Activated naive CD4-positive, alpha-beta T cell treated with anti-CD3 and anti-CD28 coated beads for 36 hours (primary cell): Measurements from ENCODE around the gene TMEM200B. TPM values are rescaled to one million over a fixed set of nuclear protein-coding genes. Genes with fewer than 3 reads are reported as not detected.
"Not testable (repeated sequence)": the region's sequence is repeated elsewhere in the genome, so short reads cannot be mapped to it uniquely, and the experiment has no call there.

Source experiments
- CTCF ChIA-PET: fragments of 350-600 bp; sonication (Branson Sonifier 250); formaldehyde crosslinking; loops from one replicate; lab custom pipeline; 2021; ENCODE audit warnings: antibody characterized with exemption; lab: Charles Lee
- DNase-seq: peaks from one replicate; pipeline ENCODE4 v3.0.0-alpha.2; 2020
- H3K27ac Mint-ChIP-seq: one replicate; pipeline ENCODE4 v1.8.0; 2021; ENCODE audit warnings: mild to moderate bottlenecking, mixed read lengths
- H3K27me3 Mint-ChIP-seq: one replicate; pipeline ENCODE4 v1.8.0; 2021; ENCODE audit warnings: low read depth, mixed read lengths
- H3K36me3 Mint-ChIP-seq: one replicate; pipeline ENCODE4 v1.8.0; 2021; ENCODE audit warnings: low read depth, mixed read lengths
- H3K4me1 Mint-ChIP-seq: one replicate; pipeline ENCODE4 v1.8.0; 2021; ENCODE audit warnings: low read depth, mixed read lengths
- H3K4me3 Mint-ChIP-seq: one replicate; pipeline ENCODE4 v1.8.0; 2021; ENCODE audit warnings: mild to moderate bottlenecking, moderate library complexity, mixed read lengths
- H3K9me3 Mint-ChIP-seq: one replicate; pipeline ENCODE4 v1.8.0; 2021; ENCODE audit warnings: mixed read lengths
- intact Hi-C: fragments of 100-400 bp; cut with micrococcal nuclease; formaldehyde crosslinking; loops from one replicate; pipeline ENCODE4 v1.15.1; 2023
- total RNA-seq, 2 experiments: library from RNA; stranded (reverse); gene quantifications; one replicate each; pipeline ENCODE4 v1.2.3, GENCODE V29; 2021

TMEM200B gene
- total RNA-seq, 2 experiments from 2014 or later, result 2.6 to 2.7 TPM

DNA sequence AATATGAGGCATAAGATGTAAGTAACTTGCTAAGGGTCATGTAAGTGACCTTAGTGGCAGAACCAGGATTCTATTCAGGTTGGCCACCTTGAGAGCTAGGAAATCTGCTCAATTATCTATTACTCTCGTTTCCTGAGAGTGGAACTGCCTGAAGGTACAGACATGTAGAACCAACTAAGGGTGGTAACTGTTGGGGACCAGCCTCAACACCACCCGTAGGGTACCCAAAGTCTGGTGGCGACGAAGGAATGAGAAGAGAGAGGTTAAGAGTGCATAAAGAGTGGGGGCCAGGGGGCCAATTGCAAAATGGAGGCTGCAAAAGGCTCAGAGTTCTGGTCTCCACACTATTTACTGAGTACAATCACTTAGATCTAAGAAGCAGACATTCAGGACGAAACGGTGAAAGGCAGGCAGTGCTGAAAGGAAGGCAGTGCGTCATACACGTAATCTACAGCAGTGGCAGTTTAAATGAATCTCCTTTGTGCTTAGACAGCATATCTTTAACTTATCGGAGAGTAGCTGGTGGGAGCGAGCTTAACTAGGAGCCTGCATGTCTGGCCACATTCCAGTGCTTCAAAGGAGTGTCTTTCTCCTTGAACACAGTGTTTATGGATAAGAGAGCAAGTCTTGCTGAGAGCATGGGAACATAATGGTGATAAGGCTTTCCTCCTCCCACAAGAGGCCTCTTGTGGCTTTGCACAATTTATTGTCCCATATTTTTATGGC is 33.0 kb upstream of the TMEM200B start:
- Mint-ChIP-seq H3K9me3 (no peaks in the 10 kb centered on the region), H3K36me3 (peaks cover 56% of the 10 kb centered on the region), H3K4me1 (no peaks in the 10 kb centered on the region), H3K27me3 (no peaks in the 10 kb centered on the region), H3K4me3 (no peak overlapping the region), H3K27ac (no peak overlapping the region)
- no peak for DNase-seq
- intact Hi-C loops, result no loop called here
- CTCF ChIA-PET, result interaction anchor here (1.8 kb wide), 1 partner anchor 35 kb away, joined by 4 read pairs; no protein-coding TSS in a partner anchor

DNA sequence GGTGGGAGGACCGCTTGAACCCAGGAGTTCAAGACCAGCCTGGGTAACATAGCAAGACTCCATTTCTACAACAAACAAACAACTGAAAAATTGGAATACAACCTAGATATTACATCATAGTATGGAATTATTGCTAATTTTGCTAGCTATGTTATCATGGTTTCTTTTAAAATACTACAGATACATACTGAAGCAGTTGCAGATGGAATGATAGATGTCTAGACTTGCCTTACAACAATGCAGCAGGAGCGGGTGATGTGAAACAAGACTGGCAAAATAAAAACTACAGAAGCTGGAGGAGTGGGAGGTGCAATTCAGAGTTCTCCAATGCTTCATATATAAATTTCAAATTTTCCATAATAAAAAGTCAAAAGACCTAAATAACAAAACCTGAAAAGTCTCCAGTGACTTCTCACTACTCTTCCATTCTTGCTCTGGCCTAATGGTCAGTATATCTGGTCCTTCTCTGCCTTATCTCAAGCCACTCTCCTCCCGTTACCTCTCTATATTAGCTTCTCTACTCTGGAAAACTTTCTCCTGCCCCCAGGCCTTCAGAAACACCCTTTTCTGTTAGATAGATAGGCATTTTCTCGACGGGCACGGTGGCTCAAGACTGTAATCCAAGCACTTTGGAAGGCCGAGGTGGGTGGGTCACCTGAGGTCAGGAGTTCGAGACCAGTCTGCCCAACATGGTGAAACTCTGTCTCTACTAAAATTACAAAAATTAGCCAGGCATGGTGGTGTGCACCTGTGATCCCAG is 28.5 kb upstream of the TMEM200B start:
- Mint-ChIP-seq H3K27me3 (no peaks in the 10 kb centered on the region), H3K36me3 (peaks cover 75% of the 10 kb centered on the region), H3K9me3 (no peaks in the 10 kb centered on the region), H3K4me1 (no peaks in the 10 kb centered on the region), H3K4me3 (no peak overlapping the region), H3K27ac (no peak overlapping the region)
- intact Hi-C loops, result no loop called here
- CTCF ChIA-PET, result no interaction called here
- no peak for DNase-seq

GRCh38 chr1:29150346-29150745 is 26.6 kb upstream of the TMEM200B start:
- H3K27ac Mint-ChIP-seq, H3K4me1 Mint-ChIP-seq, intact Hi-C loops, H3K27me3 Mint-ChIP-seq, DNase-seq, H3K9me3 Mint-ChIP-seq, H3K4me3 Mint-ChIP-seq, CTCF ChIA-PET: not testable (repeated sequence)
- peaks cover 87% of the 10 kb centered on the region for H3K36me3 Mint-ChIP-seq

GRCh38 chr1:29148656-29149491 is 25.2 kb upstream of the TMEM200B start:
- Mint-ChIP-seq H3K36me3 (peaks cover 83% of the 10 kb centered on the region), H3K4me1 (no peaks in the 10 kb centered on the region), H3K9me3 (peaks cover 6% of the 10 kb centered on the region), H3K27ac (peak overlapping the region; percentile 18), H3K27me3 (no peaks in the 10 kb centered on the region), H3K4me3 (no peak overlapping the region)
- CTCF ChIA-PET, result no interaction called here
- intact Hi-C loops, result no loop called here
- DNase-seq, result no peak

DNA sequence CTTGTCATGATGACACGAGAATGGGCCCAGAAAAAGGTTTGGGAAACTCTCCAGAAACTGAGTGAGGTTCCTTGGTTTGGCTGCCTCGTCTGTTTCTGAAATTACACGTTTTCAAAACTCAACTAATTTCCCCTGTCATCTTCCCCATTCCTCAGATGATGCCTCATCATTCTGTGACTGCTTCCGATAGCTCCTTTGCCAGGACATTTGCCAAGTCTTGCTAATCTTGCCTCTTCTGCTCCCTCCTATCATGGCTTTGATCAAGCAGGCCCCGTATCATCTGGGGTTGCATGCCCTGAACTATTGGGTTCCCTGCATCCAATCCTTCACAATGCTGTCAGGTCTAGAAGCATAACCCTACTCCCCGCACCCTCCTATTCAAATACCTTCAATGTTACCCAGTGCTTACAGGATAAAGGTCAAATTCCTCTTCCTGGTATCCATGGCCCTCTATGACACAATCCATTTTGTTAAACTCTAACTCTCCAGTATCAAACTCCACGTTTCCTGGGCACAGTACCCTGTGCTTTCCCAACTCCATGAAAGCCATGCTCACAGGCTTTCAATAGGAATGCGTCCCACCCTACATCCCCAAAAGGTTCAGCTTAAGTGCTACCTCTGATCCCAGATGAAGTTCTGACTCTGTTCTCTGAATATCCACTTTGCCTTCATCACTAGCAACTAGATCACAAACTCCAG is 22.2 kb upstream of the TMEM200B start:
- DNase-seq, result no peak
- Mint-ChIP-seq H3K36me3 (peaks cover 64% of the 10 kb centered on the region), H3K9me3 (peaks cover 7% of the 10 kb centered on the region), H3K27me3 (no peaks in the 10 kb centered on the region), H3K4me3 (no peak overlapping the region), H3K4me1 (no peaks in the 10 kb centered on the region), H3K27ac (peak overlapping the region; percentile 46)
- intact Hi-C loops, result no loop called here
- CTCF ChIA-PET, result no interaction called here

- no peaks in the 10 kb centered on the region for H3K4me1 Mint-ChIP-seq
- peaks cover 8% of the 10 kb centered on the region for H3K9me3 Mint-ChIP-seq
- CTCF ChIA-PET, result no interaction called here
- no peak overlapping the region for H3K27ac Mint-ChIP-seq
- no peak overlapping the region for H3K4me3 Mint-ChIP-seq
- DNase-seq, result no peak
- intact Hi-C loops, result no loop called here
- peaks cover 48% of the 10 kb centered on the region for H3K36me3 Mint-ChIP-seq
- H3K27me3 Mint-ChIP-seq, result no peaks in the 10 kb centered on the region
Measured at GRCh38 chr1:29144178-29144577, 20.5 kb upstream of the TMEM200B start.

- DNase-seq, result no peak
- Mint-ChIP-seq H3K4me3 (no peak overlapping the region), H3K36me3 (peaks cover 33% of the 10 kb centered on the region), H3K4me1 (no peaks in the 10 kb centered on the region), H3K9me3 (peaks cover 8% of the 10 kb centered on the region), H3K27ac (no peak overlapping the region), H3K27me3 (no peaks in the 10 kb centered on the region)
- intact Hi-C loops, result no loop called here
- CTCF ChIA-PET, result no interaction called here
Measured at GRCh38 chr1:29142714-29143113, 19.0 kb upstream of the TMEM200B start.

DNA sequence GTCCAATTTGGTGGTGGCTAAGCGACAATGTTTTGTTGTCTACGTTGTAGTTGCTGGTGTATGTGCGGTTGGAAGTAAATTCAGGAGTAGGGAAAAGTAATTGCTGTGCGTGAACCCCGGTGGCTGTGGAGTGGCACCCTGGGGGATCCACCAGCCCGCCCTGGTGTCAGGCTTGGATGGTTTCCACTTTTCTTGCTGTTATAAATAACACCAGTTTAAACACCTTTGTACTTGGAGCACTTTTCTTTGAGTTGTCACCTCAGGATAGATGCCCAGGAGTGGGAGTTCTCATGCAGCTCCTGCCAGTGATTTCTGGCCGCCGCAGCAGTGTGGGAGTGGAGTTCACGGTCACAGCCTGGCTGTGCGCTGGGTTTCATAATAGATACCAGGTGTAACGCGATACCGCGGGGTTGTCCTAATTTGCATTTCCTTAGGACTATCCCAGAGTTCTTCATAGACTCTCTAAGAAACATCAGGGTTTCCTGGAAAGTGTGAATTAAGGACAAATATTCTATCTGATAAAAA is 12.8 kb upstream of the TMEM200B start:
- peaks cover 18% of the 10 kb centered on the region for H3K27me3 Mint-ChIP-seq
- intact Hi-C loops, result no loop called here
- H3K4me3 Mint-ChIP-seq, result no peak overlapping the region
- no peak for DNase-seq
- no peak overlapping the region for H3K27ac Mint-ChIP-seq
- H3K4me1 Mint-ChIP-seq, result peaks cover 5% of the 10 kb centered on the region
- CTCF ChIA-PET, result no interaction called here
- no peaks in the 10 kb centered on the region for H3K36me3 Mint-ChIP-seq
- H3K9me3 Mint-ChIP-seq, result peaks cover 1% of the 10 kb centered on the region

- CTCF ChIA-PET, result interaction anchor here (0.6 kb wide), 1 partner anchor 512 kb away, joined by 3 read pairs; no protein-coding TSS in a partner anchor
Measured at GRCh38 chr1:29134695-29135028, 11.0 kb upstream of the TMEM200B start.

GRCh38 chr1:29133861-29134694 is 10.4 kb upstream of the TMEM200B start:
- intact Hi-C loops, result no loop called here
- H3K4me3 Mint-ChIP-seq, result peak overlapping the region; percentile 27
- no peaks in the 10 kb centered on the region for H3K9me3 Mint-ChIP-seq
- no peak for DNase-seq
- H3K27me3 Mint-ChIP-seq, result peaks cover 24% of the 10 kb centered on the region
- CTCF ChIA-PET, result no interaction called here
- H3K27ac Mint-ChIP-seq, result no peak overlapping the region
- no peaks in the 10 kb centered on the region for H3K36me3 Mint-ChIP-seq
- H3K4me1 Mint-ChIP-seq, result peaks cover 5% of the 10 kb centered on the region

More at GRCh38 chr1:29134695-29135028, 11.0 kb upstream of the TMEM200B start:
- Mint-ChIP-seq H3K36me3 (no peaks in the 10 kb centered on the region), H3K27ac (no peak overlapping the region), H3K4me1 (peaks cover 5% of the 10 kb centered on the region), H3K4me3 (no peak overlapping the region), H3K27me3 (peaks cover 24% of the 10 kb centered on the region), H3K9me3 (no peaks in the 10 kb centered on the region)
- intact Hi-C loops, result no loop called here
- no peak for DNase-seq

DNA sequence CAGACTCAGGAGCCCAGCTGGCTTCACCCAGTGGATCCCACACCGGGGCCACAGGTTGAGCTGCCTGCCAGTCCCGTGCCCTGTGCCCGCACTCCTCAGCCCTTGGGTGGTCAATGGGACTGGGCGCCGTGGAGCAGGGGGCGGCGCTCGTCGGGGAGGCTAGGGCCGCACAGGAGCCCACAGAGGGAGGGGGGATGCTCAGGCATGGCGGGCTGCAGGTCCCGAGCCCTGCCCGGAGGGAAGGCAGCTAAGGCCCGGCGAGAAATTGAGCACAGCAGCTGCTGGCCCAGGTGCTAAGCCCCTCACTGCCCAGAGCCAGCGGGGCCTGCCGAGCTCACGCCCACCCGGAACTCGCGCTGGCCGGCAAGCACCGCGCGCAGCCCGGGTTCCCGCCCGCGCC is 7.4 kb upstream of the TMEM200B start:
- H3K36me3 Mint-ChIP-seq, H3K9me3 Mint-ChIP-seq, H3K4me1 Mint-ChIP-seq, DNase-seq, H3K4me3 Mint-ChIP-seq, H3K27ac Mint-ChIP-seq, intact Hi-C loops, CTCF ChIA-PET: not testable (repeated sequence)
- peaks cover 22% of the 10 kb centered on the region for H3K27me3 Mint-ChIP-seq
